GM12891 (cell line): ENCODE data around the gene KRTAP4-16.
"Not testable (repeated sequence)": the region's sequence is repeated elsewhere in the genome, so short reads cannot be mapped to it uniquely, and the experiment has no call there.

Experiments
- DNase-seq: peaks from one replicate; pipeline ENCODE4 v3.0.0; 2011; ENCODE audit warnings: low spot score; ENCODE audit not compliant: insufficient read length
- FAIRE-seq: peaks from 2 replicates; lab custom pipeline; 2011; peaks lifted over from hg19 to GRCh38; lab: Jason Lieb, UNC
- PAX5 ChIP-seq: IDR thresholded peaks from 2 replicates; pipeline ENCODE4 v1.6.1; 2011; ENCODE audit warnings: low read length, moderate library complexity, mild to moderate bottlenecking; ENCODE audit not compliant: insufficient read depth, severe bottlenecking
- POLR2A ChIP-seq: IDR thresholded peaks from 2 replicates; pipeline ENCODE4 v1.6.1; 2011; ENCODE audit warnings: low read depth, low read length, control low read depth
- POLR2AphosphoS5 ChIP-seq: IDR thresholded peaks from 2 replicates; pipeline ENCODE4 v1.6.1; 2011; ENCODE audit warnings: low read depth, low read length, control low read depth
- POU2F2 ChIP-seq: IDR thresholded peaks from 2 replicates; pipeline ENCODE4 v1.6.1; 2011; ENCODE audit warnings: low read depth, mild to moderate bottlenecking, control low read depth, low read length, moderate library complexity
- SPI1 ChIP-seq: IDR thresholded peaks from 2 replicates; pipeline ENCODE4 v1.6.1; 2011; ENCODE audit warnings: low read depth, low read length, control low read depth
- TAF1 ChIP-seq: IDR thresholded peaks from 2 replicates; pipeline ENCODE4 v1.6.1; 2011; ENCODE audit warnings: low read depth, low read length, control low read depth

Gene KRTAP4-16

GRCh38 chr17:41098481-41098880 is 3.5 kb downstream of the KRTAP4-16 start:
- no peak for FAIRE-seq
- DNase-seq, result no peak
- no peak for TF ChIP-seq POLR2AphosphoS5
- TF ChIP-seq PAX5, result no peak
- no peak for TF ChIP-seq TAF1
- no peak for TF ChIP-seq SPI1
- no peak for TF ChIP-seq POLR2A
- TF ChIP-seq POU2F2, result no peak

GRCh38 chr17:41098042-41098441 is 4.0 kb downstream of the KRTAP4-16 start, which contains the start of gene KRTAP4-8:
TSS of gene KRTAP4-8 (minus strand) at chr17:41098142. CDS start at chr17:41098084, 58 bp downstream.
- FAIRE-seq, result no peak
- DNase-seq, result no peak

DNA sequence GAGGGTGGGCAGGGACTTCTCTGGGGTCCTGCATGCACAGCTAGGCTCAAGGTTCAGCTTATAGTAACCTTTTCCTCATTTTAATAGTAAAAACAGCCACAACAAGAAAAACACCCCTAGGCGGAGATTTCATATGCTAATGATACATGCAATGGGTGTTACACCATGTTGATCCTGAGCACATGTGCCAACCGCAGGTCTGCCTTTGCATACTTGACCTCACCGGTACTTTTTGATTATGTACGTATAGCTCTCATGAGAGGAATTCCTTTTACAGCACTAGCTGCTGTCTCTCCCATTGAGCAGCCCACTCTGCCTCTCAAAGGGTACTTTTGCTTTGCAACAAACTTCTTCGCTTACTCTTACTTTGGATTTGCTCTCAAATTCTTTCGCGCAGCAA is 6.0 kb downstream of the KRTAP4-16 start:
- TF ChIP-seq POLR2A (no peak), PAX5 (no peak), TAF1 (no peak), SPI1 (no peak), POLR2AphosphoS5 (no peak), POU2F2 (no peak)
- DNase-seq (no peak), FAIRE-seq (no peak)

More at GRCh38 chr17:41098042-41098441, 4.0 kb downstream of the KRTAP4-16 start, which contains the start of gene KRTAP4-8:
- TF ChIP-seq TAF1 (no peak), POLR2A (no peak), PAX5 (no peak), POU2F2 (no peak), POLR2AphosphoS5 (no peak), SPI1 (no peak)

GRCh38 chr17:41088760-41089352 is 13.2 kb downstream of the KRTAP4-16 start:
- DNase-seq, FAIRE-seq: not testable (repeated sequence)

DNA sequence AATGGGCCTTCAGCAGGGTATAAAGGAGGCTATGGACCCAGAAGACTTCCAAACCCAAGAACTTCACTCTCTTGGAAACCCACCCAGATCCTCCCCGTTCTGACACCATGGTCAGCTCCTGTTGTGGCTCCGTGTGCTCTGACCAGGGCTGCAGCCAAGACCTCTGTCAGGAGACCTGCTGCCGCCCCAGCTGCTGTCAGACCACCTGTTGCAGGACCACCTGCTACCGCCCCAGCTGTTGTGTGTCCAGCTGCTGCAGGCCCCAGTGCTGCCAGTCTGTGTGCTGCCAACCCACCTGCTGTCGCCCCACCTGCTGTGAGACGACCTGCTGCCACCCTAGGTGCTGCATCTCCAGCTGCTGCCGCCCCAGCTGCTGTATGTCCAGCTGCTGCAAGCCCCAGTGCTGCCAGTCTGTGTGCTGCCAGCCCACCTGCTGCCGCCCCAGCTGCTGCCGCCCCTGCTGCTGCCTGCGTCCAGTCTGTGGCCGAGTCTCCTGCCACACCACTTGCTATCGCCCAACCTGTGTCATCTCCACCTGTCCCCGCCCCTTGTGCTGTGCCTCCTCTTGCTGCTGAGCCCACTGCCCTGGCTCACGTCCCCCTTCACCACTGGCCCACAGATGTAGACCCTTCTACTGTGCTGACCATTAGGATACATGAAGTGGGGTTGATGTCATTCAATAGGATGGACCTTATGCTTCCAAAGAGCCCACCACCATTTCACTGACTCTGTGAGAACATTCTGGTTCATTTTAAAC is 17.7 kb downstream of the KRTAP4-16 start, which contains the start of gene KRTAP4-7:
TSS of gene KRTAP4-7 (plus strand) at position 51 of the 757 bp plus-strand sequence. CDS start at position 108, 57 bp downstream.
- DNase-seq, FAIRE-seq: not testable (repeated sequence)

- DNase-seq, FAIRE-seq: not testable (repeated sequence)
Measured at GRCh38 chr17:41083427-41083826, 18.6 kb downstream of the KRTAP4-16 start.

DNA sequence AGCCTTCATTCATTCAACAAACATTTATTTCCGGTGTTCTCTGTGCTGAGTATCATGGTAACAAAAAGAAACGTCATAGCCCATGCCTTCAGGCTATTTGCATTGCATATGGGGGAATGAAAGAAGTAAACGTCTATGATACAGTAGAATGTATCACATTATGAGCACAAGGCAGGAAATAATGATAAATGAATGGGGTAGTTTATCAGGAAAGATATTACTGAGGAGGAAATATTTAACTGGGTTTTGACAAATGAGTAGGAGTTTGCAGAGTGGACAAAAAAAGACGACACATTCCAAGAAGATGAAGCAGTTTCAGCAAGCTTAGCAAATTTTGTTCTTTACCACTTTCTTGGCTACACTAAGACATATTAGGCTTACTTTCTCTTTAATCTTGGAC is 19.4 kb downstream of the KRTAP4-16 start:
- FAIRE-seq (no peak), DNase-seq (no peak)
- TF ChIP-seq PAX5, result no peak
- TF ChIP-seq POLR2A, result no peak
- TF ChIP-seq SPI1, result no peak
- no peak for TF ChIP-seq TAF1
- TF ChIP-seq POU2F2, result no peak
- TF ChIP-seq POLR2AphosphoS5, result no peak

GRCh38 chr17:41076788-41077187 is 25.2 kb downstream of the KRTAP4-16 start:
- TF ChIP-seq POLR2AphosphoS5 (no peak), PAX5 (no peak), TAF1 (no peak), POLR2A (no peak), SPI1 (no peak), POU2F2 (no peak)
- FAIRE-seq (no peak), DNase-seq (no peak)

GRCh38 chr17:41073676-41074075 is 28.3 kb downstream of the KRTAP4-16 start:
- no peak for DNase-seq
- no peak for FAIRE-seq
- TF ChIP-seq PAX5, result no peak
- no peak for TF ChIP-seq POLR2A
- no peak for TF ChIP-seq TAF1
- no peak for TF ChIP-seq POLR2AphosphoS5
- no peak for TF ChIP-seq SPI1
- TF ChIP-seq POU2F2, result no peak

- TF ChIP-seq POLR2AphosphoS5 (no peak), POLR2A (no peak), TAF1 (no peak), PAX5 (no peak), POU2F2 (no peak), SPI1 (no peak)
- DNase-seq (no peak), FAIRE-seq (no peak)
Measured at GRCh38 chr17:41071606-41072360, 30.2 kb downstream of the KRTAP4-16 start.
